HPDE6-E6E7 (cell line): ENCODE results near the gene PPFIA1.
"Not testable (repeated sequence)": the region's sequence is repeated elsewhere in the genome, so short reads cannot be mapped to it uniquely, and the experiment has no call there.

ENCODE experiments used
- DNase-seq: peaks from one replicate; pipeline ENCODE4 v3.0.0; 2011; ENCODE audit warnings: missing footprints; ENCODE audit errors: extremely low spot score

PPFIA1 gene

GRCh38 chr11:70325824-70326223 is 55.3 kb downstream of the PPFIA1 start:
- no peak for DNase-seq

GRCh38 chr11:70326365-70326811 is 55.9 kb downstream of the PPFIA1 start:
- DNase-seq, result no peak

GRCh38 chr11:70326833-70327232 is 56.3 kb downstream of the PPFIA1 start:
- DNase-seq, result no peak

GRCh38 chr11:70327717-70328116 is 57.2 kb downstream of the PPFIA1 start:
- DNase-seq, result no peak

GRCh38 chr11:70328556-70328955 is 58.1 kb downstream of the PPFIA1 start:
- DNase-seq, result no peak

- not testable (repeated sequence) for DNase-seq
Observed at GRCh38 chr11:70331320-70331843, 60.9 kb downstream of the PPFIA1 start.

GRCh38 chr11:70331901-70332300 is 61.4 kb downstream of the PPFIA1 start:
- DNase-seq, result no peak

GRCh38 chr11:70332567-70332966 is 62.1 kb downstream of the PPFIA1 start:
- DNase-seq, result no peak

GRCh38 chr11:70333261-70333660 is 62.8 kb downstream of the PPFIA1 start:
- DNase-seq, result no peak

GRCh38 chr11:70334351-70334995 is 64.0 kb downstream of the PPFIA1 start:
- no peak for DNase-seq

GRCh38 chr11:70335511-70335910 is 65.0 kb downstream of the PPFIA1 start:
- DNase-seq, result no peak

- DNase-seq, result no peak
Observed at GRCh38 chr11:70338594-70338993, 68.1 kb downstream of the PPFIA1 start.

- DNase-seq, result no peak
Observed at GRCh38 chr11:70339066-70339465, 68.6 kb downstream of the PPFIA1 start.

GRCh38 chr11:70341881-70342429 is 71.5 kb downstream of the PPFIA1 start:
- DNase-seq, result no peak

- no peak for DNase-seq
Observed at GRCh38 chr11:70343636-70344035, 73.1 kb downstream of the PPFIA1 start.

GRCh38 chr11:70348191-70348590 is 77.7 kb downstream of the PPFIA1 start:
- DNase-seq, result no peak

- no peak for DNase-seq
Observed at GRCh38 chr11:70348608-70349007, 78.1 kb downstream of the PPFIA1 start.

GRCh38 chr11:70351646-70352045 is 81.2 kb downstream of the PPFIA1 start:
- DNase-seq, result no peak

GRCh38 chr11:70352100-70352499 is 81.6 kb downstream of the PPFIA1 start:
- no peak for DNase-seq

GRCh38 chr11:70352601-70353000 is 82.1 kb downstream of the PPFIA1 start:
- DNase-seq, result no peak

- DNase-seq, result no peak
Observed at GRCh38 chr11:70353329-70353728, 82.8 kb downstream of the PPFIA1 start.

- no peak for DNase-seq
Observed at GRCh38 chr11:70353900-70354568, 83.5 kb downstream of the PPFIA1 start.

GRCh38 chr11:70354629-70355028 is 84.1 kb downstream of the PPFIA1 start:
- no peak for DNase-seq
